Nephron progenitor cell (in vitro differentiated cells): ENCODE data around the gene CNTNAP5.

Experiments used
- DNase-seq: peaks from one replicate; pipeline ENCODE4 v3.0.0; 2021
- H3K27ac Mint-ChIP-seq: 2 replicates; pipeline ENCODE4 v1.8.0; 2021; ENCODE audit warnings: mild to moderate bottlenecking, moderate library complexity, mixed read lengths
- H3K27me3 Mint-ChIP-seq: 2 replicates; pipeline ENCODE4 v1.8.0; 2021; ENCODE audit warnings: mild to moderate bottlenecking, low read depth, mixed read lengths; ENCODE audit not compliant: poor library complexity
- H3K36me3 Mint-ChIP-seq: 2 replicates; pipeline ENCODE4 v1.8.0; 2021; ENCODE audit warnings: low read depth, mixed read lengths
- H3K4me1 Mint-ChIP-seq: 2 replicates; pipeline ENCODE4 v1.8.0; 2021; ENCODE audit warnings: mixed read lengths
- H3K4me3 Mint-ChIP-seq: 2 replicates; pipeline ENCODE4 v1.8.0; 2021; ENCODE audit warnings: mild to moderate bottlenecking, moderate library complexity, mixed read lengths
- H3K9me3 Mint-ChIP-seq: 2 replicates; pipeline ENCODE4 v1.8.0; 2021; ENCODE audit warnings: mild to moderate bottlenecking, moderate library complexity, mixed read lengths
- CTCF ChIP-seq: fragments of 200-600 bp; sonication (generic); IDR thresholded peaks from 2 replicates; pipeline ENCODE4 v1.5.0; 2021; ENCODE audit warnings: antibody characterized with exemption

Gene CNTNAP5

GRCh38 chr2:124250433-124250832, 225.3 kb downstream of the CNTNAP5 start:
- DNase-seq: no peak
- H3K36me3 Mint-ChIP-seq: no peaks in the 10 kb centered on the region
- H3K27ac Mint-ChIP-seq: no peak overlapping the region
- TF ChIP-seq CTCF: no peak
- no peaks in the 10 kb centered on the region for H3K9me3 Mint-ChIP-seq
- H3K27me3 Mint-ChIP-seq: peaks cover 5% of the 10 kb centered on the region
- no peak overlapping the region for H3K4me3 Mint-ChIP-seq
- H3K4me1 Mint-ChIP-seq: peaks cover 6% of the 10 kb centered on the region

GRCh38 chr2:124254621-124255020, 229.5 kb downstream of the CNTNAP5 start:
- Mint-ChIP-seq H3K9me3 (peaks cover 2% of the 10 kb centered on the region), H3K4me3 (no peak overlapping the region), H3K4me1 (peaks cover 6% of the 10 kb centered on the region), H3K36me3 (no peaks in the 10 kb centered on the region), H3K27me3 (peaks cover 5% of the 10 kb centered on the region), H3K27ac (no peak overlapping the region)
- DNase-seq: no peak
- no peak for TF ChIP-seq CTCF

- Mint-ChIP-seq H3K4me1 (no peaks in the 10 kb centered on the region), H3K36me3 (no peaks in the 10 kb centered on the region), H3K27ac (no peak overlapping the region), H3K9me3 (peaks cover 10% of the 10 kb centered on the region), H3K27me3 (peaks cover 2% of the 10 kb centered on the region), H3K4me3 (no peak overlapping the region)
- TF ChIP-seq CTCF: no peak
- DNase-seq: no peak
These were observed 232.0 kb downstream of the CNTNAP5 start for GRCh38 chr2:124257120-124257519.

GRCh38 chr2:124258140-124258880, 233.2 kb downstream of the CNTNAP5 start:
- Mint-ChIP-seq H3K36me3 (no peaks in the 10 kb centered on the region), H3K27ac (no peak overlapping the region), H3K27me3 (peaks cover 2% of the 10 kb centered on the region), H3K9me3 (peaks cover 10% of the 10 kb centered on the region), H3K4me3 (no peak overlapping the region), H3K4me1 (no peaks in the 10 kb centered on the region)
- no peak for DNase-seq
- TF ChIP-seq CTCF: no peak

GRCh38 chr2:124261456-124261855, 236.4 kb downstream of the CNTNAP5 start:
- Mint-ChIP-seq H3K4me3 (no peak overlapping the region), H3K4me1 (peaks cover 14% of the 10 kb centered on the region), H3K27ac (no peak overlapping the region), H3K27me3 (peaks cover 2% of the 10 kb centered on the region), H3K36me3 (no peaks in the 10 kb centered on the region), H3K9me3 (peaks cover 10% of the 10 kb centered on the region)
- no peak for DNase-seq
- TF ChIP-seq CTCF: no peak

- Mint-ChIP-seq H3K9me3 (peaks cover 9% of the 10 kb centered on the region), H3K27me3 (peaks cover 2% of the 10 kb centered on the region), H3K36me3 (no peaks in the 10 kb centered on the region), H3K4me3 (no peak overlapping the region), H3K4me1 (peaks cover 22% of the 10 kb centered on the region), H3K27ac (no peak overlapping the region)
- no peak for TF ChIP-seq CTCF
- no peak for DNase-seq
These were observed 239.5 kb downstream of the CNTNAP5 start for GRCh38 chr2:124264551-124265091.
